HEK293 (cell line): ENCODE results near the gene SGF29.

Experiments used
- CTCF ChIA-PET: fragments of 350-600 bp; formaldehyde crosslinking; extraction: SDS; loops from one replicate; lab custom pipeline; 2021; ENCODE audit warnings: antibody characterized with exemption; lab: Yijun Ruan, JAX
- POLR2A ChIA-PET: fragments of 300-600 bp; formaldehyde crosslinking; extraction: SDS; loops from one replicate; lab custom pipeline; 2020; ENCODE audit warnings: antibody characterized with exemption, inconsistent platforms; lab: Yijun Ruan, JAX
- H3K27ac ChIP-seq: fragments of 200-500 bp; sonication (Bioruptor generic); 2 replicates; pipeline ENCODE4 v1.5.1; 2014; ENCODE audit warnings: low read depth, low read length, control low read depth, inconsistent platforms; ENCODE audit errors: extremely low read depth
- H3K36me3 ChIP-seq, 2 experiments: fragments of 200-500 bp in 1 of 2; sonication (Bioruptor generic) in 1 of 2; 1 replicate in 1 of 2; 2 replicates in 1 of 2; pipeline ENCODE4 v1.5.1; 2014 to 2017; ENCODE audit warnings: inconsistent platforms in 2 of 2, low read length in 2 of 2; ENCODE audit not compliant: control insufficient read depth in 2 of 2, insufficient read depth in 1 of 2
- H3K4me1 ChIP-seq: fragments of 200-500 bp; sonication (Bioruptor generic); 2 replicates; pipeline ENCODE4 v1.5.1; 2014; ENCODE audit warnings: mild to moderate bottlenecking, low read length, inconsistent platforms; ENCODE audit not compliant: control insufficient read depth, insufficient read depth
- H3K4me3 ChIP-seq: 2 replicates; pipeline ENCODE4 v1.5.1; 2011; ENCODE audit warnings: low read depth, mild to moderate bottlenecking, control low read depth, low read length, moderate library complexity
- H3K9me3 ChIP-seq: fragments of 200-500 bp; sonication (Bioruptor generic); 2 replicates; pipeline ENCODE4 v1.5.1; 2014; ENCODE audit warnings: low read depth, low read length, inconsistent platforms; ENCODE audit not compliant: control insufficient read depth, insufficient read depth
- EGR2 ChIP-seq: fragments of 450-650 bp; formaldehyde crosslinking; IDR thresholded peaks from 2 replicates; pipeline ENCODE4 v1.5.1; 2016; ENCODE audit warnings: low read depth, missing biosample characterization, missing genetic modification characterization
- SP7 ChIP-seq: fragments of 450-650 bp; formaldehyde crosslinking; IDR thresholded peaks from 2 replicates; pipeline ENCODE4 v1.5.1; 2016; ENCODE audit warnings: missing biosample characterization, missing genetic modification characterization
- YY2 ChIP-seq: fragments of 450-650 bp; formaldehyde crosslinking; IDR thresholded peaks from 2 replicates; pipeline ENCODE4 v1.5.1; 2016; ENCODE audit warnings: missing biosample characterization, missing genetic modification characterization
- ZBTB7A ChIP-seq: fragments of 450-650 bp; formaldehyde crosslinking; IDR thresholded peaks from 2 replicates; pipeline ENCODE4 v1.5.1; 2016; ENCODE audit warnings: low read depth, missing biosample characterization, missing genetic modification characterization
- ZFP3 ChIP-seq: fragments of 450-650 bp; formaldehyde crosslinking; IDR thresholded peaks from 2 replicates; pipeline ENCODE4 v1.5.1; 2016; ENCODE audit warnings: low read depth, missing biosample characterization, missing genetic modification characterization
- ZFP69B ChIP-seq: fragments of 450-650 bp; formaldehyde crosslinking; IDR thresholded peaks from 2 replicates; pipeline ENCODE4 v1.5.1; 2016; ENCODE audit warnings: missing biosample characterization, missing genetic modification characterization
- ZNF10 ChIP-seq: fragments of 450-650 bp; formaldehyde crosslinking; IDR thresholded peaks from 2 replicates; pipeline ENCODE4 v1.5.1; 2017; ENCODE audit warnings: missing biosample characterization, missing genetic modification characterization
- ZNF423 ChIP-seq: fragments of 450-650 bp; formaldehyde crosslinking; IDR thresholded peaks from 2 replicates; pipeline ENCODE4 v1.5.1; 2016; ENCODE audit warnings: missing biosample characterization, missing genetic modification characterization
- ZNF426 ChIP-seq: fragments of 450-650 bp; formaldehyde crosslinking; IDR thresholded peaks from 2 replicates; pipeline ENCODE4 v1.5.1; 2017; ENCODE audit warnings: missing biosample characterization, missing genetic modification characterization, mild to moderate bottlenecking, inconsistent platforms, moderate library complexity
- ZNF433 ChIP-seq: fragments of 450-650 bp; formaldehyde crosslinking; IDR thresholded peaks from 2 replicates; pipeline ENCODE4 v1.5.1; 2016; ENCODE audit warnings: missing biosample characterization, missing genetic modification characterization, low read depth
- ZNF629 ChIP-seq: fragments of 450-650 bp; formaldehyde crosslinking; IDR thresholded peaks from 2 replicates; pipeline ENCODE4 v1.5.1; 2017; ENCODE audit warnings: missing biosample characterization, missing genetic modification characterization
- ZNF670 ChIP-seq: fragments of 450-650 bp; formaldehyde crosslinking; IDR thresholded peaks from 2 replicates; pipeline ENCODE4 v1.5.1; 2016; ENCODE audit warnings: missing biosample characterization, missing genetic modification characterization, low read depth
- ZNF677 ChIP-seq: fragments of 450-650 bp; IDR thresholded peaks from 2 replicates; pipeline ENCODE4 v1.5.0; 2018; ENCODE audit warnings: missing biosample characterization, mild to moderate bottlenecking, missing genetic modification characterization, moderate library complexity
- ZNF843 ChIP-seq: fragments of 450-650 bp; formaldehyde crosslinking; IDR thresholded peaks from 2 replicates; pipeline ENCODE4 v1.5.1; 2016; ENCODE audit warnings: missing biosample characterization, missing genetic modification characterization
- ZSCAN16 ChIP-seq: fragments of 450-650 bp; formaldehyde crosslinking; IDR thresholded peaks from 2 replicates; pipeline ENCODE4 v1.5.1; 2016; ENCODE audit warnings: missing biosample characterization, missing genetic modification characterization
- TF ChIP-seq, protein P1 (sequence below): fragments of 450-650 bp; formaldehyde crosslinking; conservative IDR thresholded peaks from 2 replicates; pipeline ENCODE4 v1.5.1; 2016; ENCODE audit warnings: low read depth, missing biosample characterization, missing genetic modification characterization
- TF ChIP-seq, protein P2 (sequence below): fragments of 450-650 bp; formaldehyde crosslinking; IDR thresholded peaks from 2 replicates; pipeline ENCODE4; 2016; ENCODE audit warnings: missing biosample characterization, missing genetic modification characterization
- TF ChIP-seq, protein P3 (sequence below): fragments of 450-650 bp; formaldehyde crosslinking; IDR thresholded peaks from 2 replicates; pipeline ENCODE4 v1.5.1; 2016; ENCODE audit warnings: missing biosample characterization, missing genetic modification characterization, borderline replicate concordance
- TF ChIP-seq, protein P4 (sequence below): fragments of 450-650 bp; formaldehyde crosslinking; IDR thresholded peaks from 2 replicates; pipeline ENCODE4 v1.5.1; 2016; ENCODE audit warnings: missing biosample characterization, missing genetic modification characterization

SGF29 gene

DNA sequence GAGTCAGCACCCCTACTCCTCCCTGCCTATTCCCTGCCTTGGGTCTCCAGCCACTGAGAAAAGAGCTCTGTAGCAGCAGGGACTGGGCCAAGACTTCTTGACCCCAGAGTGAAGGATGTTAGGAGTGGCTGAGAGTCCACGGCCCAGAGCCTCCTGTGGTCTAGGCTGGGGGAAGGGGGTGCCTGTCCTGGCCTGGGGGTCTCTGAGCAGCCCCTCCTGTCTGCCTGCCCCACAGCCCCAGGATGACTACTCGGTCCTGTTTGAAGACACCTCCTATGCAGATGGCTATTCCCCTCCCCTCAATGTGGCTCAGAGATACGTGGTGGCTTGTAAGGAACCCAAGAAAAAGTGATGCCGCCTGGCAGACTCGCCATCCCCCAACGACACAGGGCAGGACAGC, 37.6 kb downstream of the SGF29 start:
- TF ChIP-seq ZNF426 (tag by site-specific recombination) (no peak), ZNF433 (tag by site-specific recombination) (no peak), ZNF10 (tag by site-specific recombination) (no peak), ZBTB7A (tag by site-specific recombination) (no peak), YY2 (no peak), ZNF670 (tag by site-specific recombination) (no peak), ZSCAN16 (no peak), SP7 (tag by site-specific recombination) (no peak), ZNF677 (no peak), ZNF629 (tag by site-specific recombination) (no peak), ZNF843 (no peak), EGR2 (tag by site-specific recombination) (no peak), ZNF423 (no peak), ZFP69B (tag by site-specific recombination) (no peak), ZFP3 (tag by site-specific recombination) (no peak)
- TF ChIP-seq, protein P1, sequence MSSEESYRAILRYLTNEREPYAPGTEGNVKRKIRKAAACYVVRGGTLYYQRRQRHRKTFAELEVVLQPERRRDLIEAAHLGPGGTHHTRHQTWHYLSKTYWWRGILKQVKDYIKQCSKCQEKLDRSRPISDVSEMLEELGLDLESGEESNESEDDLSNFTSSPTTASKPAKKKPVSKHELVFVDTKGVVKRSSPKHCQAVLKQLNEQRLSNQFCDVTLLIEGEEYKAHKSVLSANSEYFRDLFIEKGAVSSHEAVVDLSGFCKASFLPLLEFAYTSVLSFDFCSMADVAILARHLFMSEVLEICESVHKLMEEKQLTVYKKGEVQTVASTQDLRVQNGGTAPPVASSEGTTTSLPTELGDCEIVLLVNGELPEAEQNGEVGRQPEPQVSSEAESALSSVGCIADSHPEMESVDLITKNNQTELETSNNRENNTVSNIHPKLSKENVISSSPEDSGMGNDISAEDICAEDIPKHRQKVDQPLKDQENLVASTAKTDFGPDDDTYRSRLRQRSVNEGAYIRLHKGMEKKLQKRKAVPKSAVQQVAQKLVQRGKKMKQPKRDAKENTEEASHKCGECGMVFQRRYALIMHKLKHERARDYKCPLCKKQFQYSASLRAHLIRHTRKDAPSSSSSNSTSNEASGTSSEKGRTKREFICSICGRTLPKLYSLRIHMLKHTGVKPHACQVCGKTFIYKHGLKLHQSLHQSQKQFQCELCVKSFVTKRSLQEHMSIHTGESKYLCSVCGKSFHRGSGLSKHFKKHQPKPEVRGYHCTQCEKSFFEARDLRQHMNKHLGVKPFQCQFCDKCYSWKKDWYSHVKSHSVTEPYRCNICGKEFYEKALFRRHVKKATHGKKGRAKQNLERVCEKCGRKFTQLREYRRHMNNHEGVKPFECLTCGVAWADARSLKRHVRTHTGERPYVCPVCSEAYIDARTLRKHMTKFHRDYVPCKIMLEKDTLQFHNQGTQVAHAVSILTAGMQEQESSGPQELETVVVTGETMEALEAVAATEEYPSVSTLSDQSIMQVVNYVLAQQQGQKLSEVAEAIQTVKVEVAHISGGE (tag by site-specific recombination), result no peak
- TF ChIP-seq, protein P2, sequence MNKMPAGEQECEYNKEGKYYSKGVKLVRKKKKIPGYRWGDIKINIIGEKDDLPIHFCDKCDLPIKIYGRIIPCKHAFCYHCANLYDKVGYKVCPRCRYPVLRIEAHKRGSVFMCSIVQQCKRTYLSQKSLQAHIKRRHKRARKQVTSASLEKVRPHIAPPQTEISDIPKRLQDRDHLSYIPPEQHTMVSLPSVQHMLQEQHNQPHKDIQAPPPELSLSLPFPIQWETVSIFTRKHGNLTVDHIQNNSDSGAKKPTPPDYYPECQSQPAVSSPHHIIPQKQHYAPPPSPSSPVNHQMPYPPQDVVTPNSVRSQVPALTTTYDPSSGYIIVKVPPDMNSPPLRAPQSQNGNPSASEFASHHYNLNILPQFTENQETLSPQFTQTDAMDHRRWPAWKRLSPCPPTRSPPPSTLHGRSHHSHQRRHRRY (tag by site-specific recombination), result no peak
- TF ChIP-seq, protein P3, sequence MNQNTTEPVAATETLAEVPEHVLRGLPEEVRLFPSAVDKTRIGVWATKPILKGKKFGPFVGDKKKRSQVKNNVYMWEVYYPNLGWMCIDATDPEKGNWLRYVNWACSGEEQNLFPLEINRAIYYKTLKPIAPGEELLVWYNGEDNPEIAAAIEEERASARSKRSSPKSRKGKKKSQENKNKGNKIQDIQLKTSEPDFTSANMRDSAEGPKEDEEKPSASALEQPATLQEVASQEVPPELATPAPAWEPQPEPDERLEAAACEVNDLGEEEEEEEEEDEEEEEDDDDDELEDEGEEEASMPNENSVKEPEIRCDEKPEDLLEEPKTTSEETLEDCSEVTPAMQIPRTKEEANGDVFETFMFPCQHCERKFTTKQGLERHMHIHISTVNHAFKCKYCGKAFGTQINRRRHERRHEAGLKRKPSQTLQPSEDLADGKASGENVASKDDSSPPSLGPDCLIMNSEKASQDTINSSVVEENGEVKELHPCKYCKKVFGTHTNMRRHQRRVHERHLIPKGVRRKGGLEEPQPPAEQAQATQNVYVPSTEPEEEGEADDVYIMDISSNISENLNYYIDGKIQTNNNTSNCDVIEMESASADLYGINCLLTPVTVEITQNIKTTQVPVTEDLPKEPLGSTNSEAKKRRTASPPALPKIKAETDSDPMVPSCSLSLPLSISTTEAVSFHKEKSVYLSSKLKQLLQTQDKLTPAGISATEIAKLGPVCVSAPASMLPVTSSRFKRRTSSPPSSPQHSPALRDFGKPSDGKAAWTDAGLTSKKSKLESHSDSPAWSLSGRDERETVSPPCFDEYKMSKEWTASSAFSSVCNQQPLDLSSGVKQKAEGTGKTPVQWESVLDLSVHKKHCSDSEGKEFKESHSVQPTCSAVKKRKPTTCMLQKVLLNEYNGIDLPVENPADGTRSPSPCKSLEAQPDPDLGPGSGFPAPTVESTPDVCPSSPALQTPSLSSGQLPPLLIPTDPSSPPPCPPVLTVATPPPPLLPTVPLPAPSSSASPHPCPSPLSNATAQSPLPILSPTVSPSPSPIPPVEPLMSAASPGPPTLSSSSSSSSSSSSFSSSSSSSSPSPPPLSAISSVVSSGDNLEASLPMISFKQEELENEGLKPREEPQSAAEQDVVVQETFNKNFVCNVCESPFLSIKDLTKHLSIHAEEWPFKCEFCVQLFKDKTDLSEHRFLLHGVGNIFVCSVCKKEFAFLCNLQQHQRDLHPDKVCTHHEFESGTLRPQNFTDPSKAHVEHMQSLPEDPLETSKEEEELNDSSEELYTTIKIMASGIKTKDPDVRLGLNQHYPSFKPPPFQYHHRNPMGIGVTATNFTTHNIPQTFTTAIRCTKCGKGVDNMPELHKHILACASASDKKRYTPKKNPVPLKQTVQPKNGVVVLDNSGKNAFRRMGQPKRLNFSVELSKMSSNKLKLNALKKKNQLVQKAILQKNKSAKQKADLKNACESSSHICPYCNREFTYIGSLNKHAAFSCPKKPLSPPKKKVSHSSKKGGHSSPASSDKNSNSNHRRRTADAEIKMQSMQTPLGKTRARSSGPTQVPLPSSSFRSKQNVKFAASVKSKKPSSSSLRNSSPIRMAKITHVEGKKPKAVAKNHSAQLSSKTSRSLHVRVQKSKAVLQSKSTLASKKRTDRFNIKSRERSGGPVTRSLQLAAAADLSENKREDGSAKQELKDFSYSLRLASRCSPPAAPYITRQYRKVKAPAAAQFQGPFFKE (tag by site-specific recombination), result no peak
- TF ChIP-seq, protein P4, sequence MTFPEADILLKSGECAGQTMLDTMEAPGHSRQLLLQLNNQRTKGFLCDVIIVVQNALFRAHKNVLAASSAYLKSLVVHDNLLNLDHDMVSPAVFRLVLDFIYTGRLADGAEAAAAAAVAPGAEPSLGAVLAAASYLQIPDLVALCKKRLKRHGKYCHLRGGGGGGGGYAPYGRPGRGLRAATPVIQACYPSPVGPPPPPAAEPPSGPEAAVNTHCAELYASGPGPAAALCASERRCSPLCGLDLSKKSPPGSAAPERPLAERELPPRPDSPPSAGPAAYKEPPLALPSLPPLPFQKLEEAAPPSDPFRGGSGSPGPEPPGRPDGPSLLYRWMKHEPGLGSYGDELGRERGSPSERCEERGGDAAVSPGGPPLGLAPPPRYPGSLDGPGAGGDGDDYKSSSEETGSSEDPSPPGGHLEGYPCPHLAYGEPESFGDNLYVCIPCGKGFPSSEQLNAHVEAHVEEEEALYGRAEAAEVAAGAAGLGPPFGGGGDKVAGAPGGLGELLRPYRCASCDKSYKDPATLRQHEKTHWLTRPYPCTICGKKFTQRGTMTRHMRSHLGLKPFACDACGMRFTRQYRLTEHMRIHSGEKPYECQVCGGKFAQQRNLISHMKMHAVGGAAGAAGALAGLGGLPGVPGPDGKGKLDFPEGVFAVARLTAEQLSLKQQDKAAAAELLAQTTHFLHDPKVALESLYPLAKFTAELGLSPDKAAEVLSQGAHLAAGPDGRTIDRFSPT, result no peak
- TF ChIP-seq, all 188 proteins: peak for 0
- peaks cover 0 to 29% of the 10 kb centered on the region in 2 experiments; a peak in 2 of 3 replicates for H3K36me3 ChIP-seq
- no peaks in the 10 kb centered on the region for H3K9me3 ChIP-seq
- no peaks in the 10 kb centered on the region for H3K4me1 ChIP-seq
- H3K27ac ChIP-seq, result no peak overlapping the region
- ChIA-PET POLR2A (interaction anchor here (0.6 kb wide), 1 partner anchor 18 kb away, joined by 3 read pairs; the partner anchor contains the start of gene SULT1A1), CTCF (interaction anchor here (0.6 kb wide), 1 partner anchor 313 kb away, joined by 3 read pairs; no protein-coding TSS in a partner anchor)
- no peak overlapping the region for H3K4me3 ChIP-seq
